IMR-90 (cell line): ENCODE measurements around the gene TLR3. TPM values are rescaled to one million over a fixed set of nuclear protein-coding genes. Genes with fewer than 3 reads are reported as not detected.

Experiments
- ATAC-seq: fragments of 200-7000 bp; cut with Tn5 transposase; 2 replicates; pipeline ENCODE4 v1.9.1; 2020; ENCODE audit warnings: low read depth, mild to moderate bottlenecking, moderate library complexity
- BruUV-seq: library from RNA; stranded (reverse); fragments of 400-500 nt; replicated peaks from 2 replicates; lab custom pipeline; 2021; lab: Mats Ljungman, UMichigan
- CTCF ChIA-PET: fragments of 300-600 bp; formaldehyde crosslinking; extraction: SDS; loops from one replicate; lab custom pipeline; 2021; ENCODE audit warnings: antibody characterized with exemption; lab: Yijun Ruan, JAX
- POLR2A ChIA-PET: fragments of 300-600 bp; sonication (Branson Sonifier 250); formaldehyde crosslinking; loops from one replicate; lab custom pipeline; 2022; ENCODE audit warnings: antibody characterized with exemption; ENCODE audit not compliant: unreplicated experiment; lab: Charles Lee
- DNase-seq: peaks from one replicate; pipeline ENCODE4 v3.0.0; 2013
- H2AFZ ChIP-seq: replicated peaks from 2 replicates; pipeline ENCODE3; 2013; ENCODE audit warnings: low read length, mild to moderate bottlenecking; ENCODE audit not compliant: poor library complexity
- H2AK5ac ChIP-seq: 2 replicates; pipeline ENCODE4 v1.6.1; 2013; ENCODE audit warnings: low read depth, low read length, inconsistent platforms
- H2AK9ac ChIP-seq: replicated peaks from 2 replicates; pipeline ENCODE3; 2013; ENCODE audit warnings: mild to moderate bottlenecking, low read depth, low read length, moderate library complexity; ENCODE audit not compliant: poor library complexity
- H2BK120ac ChIP-seq: 2 replicates; pipeline ENCODE4 v1.6.1; 2013; ENCODE audit warnings: low read depth, low read length, inconsistent platforms
- H2BK15ac ChIP-seq: 3 replicates; pipeline ENCODE4 v1.6.1; 2013; ENCODE audit warnings: low read depth, low read length, inconsistent platforms
- H2BK20ac ChIP-seq: 2 replicates; pipeline ENCODE4 v1.6.1; 2013; ENCODE audit warnings: low read depth, mild to moderate bottlenecking, inconsistent platforms, low read length, moderate library complexity
- H2BK5ac ChIP-seq: 2 replicates; pipeline ENCODE4 v1.6.1; 2013; ENCODE audit warnings: mild to moderate bottlenecking, low read depth, low read length, inconsistent platforms; ENCODE audit not compliant: poor library complexity, severe bottlenecking
- H3K14ac ChIP-seq: replicated peaks from 2 replicates; pipeline ENCODE4 v1.6.1; 2013; ENCODE audit warnings: low read depth, low read length, inconsistent platforms
- H3K18ac ChIP-seq: 2 replicates; pipeline ENCODE4 v1.6.1; 2013; ENCODE audit warnings: low read depth, low read length, control low read depth
- H3K23ac ChIP-seq: 2 replicates; pipeline ENCODE4 v1.6.1; 2013; ENCODE audit warnings: low read depth, low read length, inconsistent platforms
- H3K27ac ChIP-seq: 2 replicates; pipeline ENCODE4 v1.5.1; 2013; ENCODE audit warnings: mild to moderate bottlenecking, control low read depth, low read length; ENCODE audit not compliant: insufficient read depth
- H3K27me3 ChIP-seq: 2 replicates; pipeline ENCODE4 v1.6.1; 2013; ENCODE audit warnings: low read length; ENCODE audit not compliant: control insufficient read depth, insufficient read depth
- H3K36me3 ChIP-seq: 2 replicates; pipeline ENCODE4 v1.6.1; 2013; ENCODE audit warnings: low read length, mixed read lengths; ENCODE audit not compliant: control insufficient read depth, insufficient read depth
- H3K4ac ChIP-seq: 2 replicates; pipeline ENCODE4 v1.6.1; 2013; ENCODE audit warnings: low read depth, low read length, inconsistent platforms
- H3K4me1 ChIP-seq: 2 replicates; pipeline ENCODE4 v1.6.1; 2013; ENCODE audit warnings: low read length, mixed read lengths; ENCODE audit not compliant: control insufficient read depth, insufficient read depth
- H3K4me2 ChIP-seq: 2 replicates; pipeline ENCODE4 v1.6.1; 2013; ENCODE audit warnings: low read depth, mild to moderate bottlenecking, control low read depth, low read length, moderate library complexity
- H3K4me3 ChIP-seq: 2 replicates; pipeline ENCODE4 v1.5.1; 2013; ENCODE audit warnings: low read depth, mild to moderate bottlenecking, control low read depth, low read length, moderate library complexity; ENCODE audit not compliant: insufficient read depth
- H3K56ac ChIP-seq: 2 replicates; pipeline ENCODE4 v1.6.1; 2013; ENCODE audit warnings: low read length, inconsistent platforms; ENCODE audit not compliant: insufficient read depth; ENCODE audit errors: extremely low read depth
- H3K79me1 ChIP-seq, 2 experiments: 2 replicates each; pipeline ENCODE4 v1.6.1; 2013; ENCODE audit warnings: low read length in 2 of 2, inconsistent platforms in 1 of 2, low read depth in 1 of 2
- H3K9ac ChIP-seq: 2 replicates; pipeline ENCODE4 v1.6.1; 2013; ENCODE audit warnings: low read depth, low read length, control low read depth
- H3K9me1 ChIP-seq: 2 replicates; pipeline ENCODE4 v1.6.1; 2013; ENCODE audit warnings: low read length, inconsistent platforms; ENCODE audit not compliant: insufficient read depth
- H3K9me3 ChIP-seq: 2 replicates; pipeline ENCODE4 v1.6.1; 2013; ENCODE audit warnings: low read length; ENCODE audit not compliant: control insufficient read depth, insufficient read depth
- H4K20me1 ChIP-seq: 2 replicates; pipeline ENCODE4 v1.6.1; 2013; ENCODE audit warnings: low read length, inconsistent platforms; ENCODE audit not compliant: insufficient read depth
- H4K5ac ChIP-seq: 2 replicates; pipeline ENCODE4 v1.6.1; 2013; ENCODE audit warnings: mild to moderate bottlenecking, low read depth, low read length, control low read depth
- H4K8ac ChIP-seq, 2 experiments: 2 replicates each; pipeline ENCODE4 v1.6.1; 2013; ENCODE audit warnings: low read depth in 2 of 2, low read length in 2 of 2, control low read depth in 1 of 2, inconsistent platforms in 1 of 2
- H4K91ac ChIP-seq: 2 replicates; pipeline ENCODE4 v1.6.1; 2013; ENCODE audit warnings: low read depth, low read length, inconsistent platforms; ENCODE audit not compliant: insufficient read depth
- BHLHE40 ChIP-seq: fragments of 150-350 bp; IDR thresholded peaks from 2 replicates; pipeline ENCODE4 v1.6.1; 2016; ENCODE audit warnings: mild to moderate bottlenecking, low read depth, low read length
- FOS ChIP-seq: fragments of 150-350 bp; IDR thresholded peaks from 2 replicates; pipeline ENCODE4 v1.6.1; 2016; ENCODE audit warnings: low read depth, low read length
- MAFK ChIP-seq: IDR thresholded peaks from 2 replicates; pipeline ENCODE4 v1.6.1; 2012; ENCODE audit warnings: low read depth, low read length, improper control_type of control experiment
- MAZ ChIP-seq: IDR thresholded peaks from 2 replicates; pipeline ENCODE4 v1.6.1; 2012; ENCODE audit warnings: low read depth, mild to moderate bottlenecking, low read length, improper control_type of control experiment, moderate library complexity, borderline replicate concordance
- NFE2L2 ChIP-seq: fragments of 150-350 bp; IDR thresholded peaks from 2 replicates; pipeline ENCODE4 v1.6.1; 2016; ENCODE audit warnings: low read depth, mild to moderate bottlenecking, low read length
- RAD21 ChIP-seq: IDR thresholded peaks from 2 replicates; pipeline ENCODE4 v1.6.1; 2012; ENCODE audit warnings: low read length, improper control_type of control experiment
- RFX5 ChIP-seq: IDR thresholded peaks from 2 replicates; pipeline ENCODE4 v1.8.0; 2012; ENCODE audit warnings: low read depth, mild to moderate bottlenecking, low read length, moderate library complexity
- WGBS, 2 experiments: methylation state at CpG; one replicate each; pipeline versions ENCODE4 v1.1.5 to v1.1.7; 2013; ENCODE audit warnings: missing lambda C conversion rate in 2 of 2; ENCODE audit not compliant: insufficient read length in 1 of 2; ENCODE audit errors: extremely low coverage in 2 of 2; 5-methylcytosine and 5-hydroxymethylcytosine counted together
- dilution Hi-C: fragments of 300-500 bp; cut with HindIII; formaldehyde crosslinking; loops from one replicate; pipeline ENCODE4 v1.14.3; 2018; ENCODE audit warnings: low sequenced_read_pairs; ENCODE audit not compliant: unreplicated experiment
- in situ Hi-C: fragments of 300-500 bp; cut with MboI; formaldehyde crosslinking; loops from 3 replicates; pipeline ENCODE4 v1.14.3; 2019; ENCODE audit warnings: low sequenced_read_pairs, inconsistent platforms, mixed read lengths
- intact Hi-C: fragments of 100-400 bp; cut with micrococcal nuclease; formaldehyde crosslinking; loops from 2 replicates; pipeline ENCODE4 v1.10.0; 2022
- polyA plus RNA-seq, 3 experiments: library from polyadenylated mRNA; depleted of rRNA; stranded (reverse); fragments of >200 nt; gene quantifications; 2 replicates each; pipeline ENCODE4 v1.2.3, GENCODE V29; 2012; ENCODE audit warnings: low replicate concordance in 1 of 3
- total RNA-seq: library from RNA; depleted of rRNA; stranded (reverse); fragments of >200 nt; gene quantifications from 2 replicates; pipeline ENCODE4 v1.2.3, GENCODE V29; 2012

The TLR3 gene
- total and polyA plus RNA-seq, 2 of the 4 experiments (the other 2 are of a cell fraction) = 0.12 to 0.36 TPM

- no peak overlapping the region for H2BK15ac ChIP-seq
- no peaks in the 10 kb centered on the region for H4K20me1 ChIP-seq
- H2BK20ac ChIP-seq = no peak overlapping the region
- no TSS peak for BruUV-seq
- H4K8ac ChIP-seq = no peak overlapping the region
- H4K5ac ChIP-seq = no peak overlapping the region
- ATAC-seq = no peak
- H4K91ac ChIP-seq = no peak overlapping the region
- whole genome bisulfite sequencing, 2 experiments = 97% methylated on average over 6 of the region's 12 CpGs; no CpG with 5 or more reads in 1 of the 2 experiments
- peaks cover 24% of the 10 kb centered on the region for H3K27me3 ChIP-seq
- H2AK9ac ChIP-seq = no peak overlapping the region
- ChIA-PET POLR2A (no interaction called here), CTCF (no interaction called here)
- intact Hi-C loops = no loop called here
- H3K14ac ChIP-seq = no peak overlapping the region
- no peak overlapping the region for H2BK5ac ChIP-seq
- no peak overlapping the region for H2AK5ac ChIP-seq
- H2BK120ac ChIP-seq = no peak overlapping the region
- no peak overlapping the region for H3K4ac ChIP-seq
- no peaks in the 10 kb centered on the region for H3K4me1 ChIP-seq
- no peak overlapping the region for H3K9ac ChIP-seq
- no peak overlapping the region for H2AFZ ChIP-seq
- no peaks in the 10 kb centered on the region for H3K9me3 ChIP-seq
- no peak overlapping the region for H3K4me3 ChIP-seq
- no peak overlapping the region for H3K18ac ChIP-seq
- H3K27ac ChIP-seq = no peak overlapping the region
- no peak overlapping the region for H3K56ac ChIP-seq
- dilution Hi-C loops = no loop called here
- H3K9me1 ChIP-seq = no peaks in the 10 kb centered on the region
- no peak overlapping the region for H3K4me2 ChIP-seq
- H3K23ac ChIP-seq = no peak overlapping the region
- H3K36me3 ChIP-seq = no peaks in the 10 kb centered on the region
- DNase-seq = no peak
- H3K79me1 ChIP-seq = no peaks in the 10 kb centered on the region
- TF ChIP-seq MAFK = no peak
- no peak for TF ChIP-seq NFE2L2
- TF ChIP-seq MAZ = no peak
- no peak for TF ChIP-seq BHLHE40
- TF ChIP-seq RFX5 = no peak
- no peak for TF ChIP-seq FOS
- no peak for TF ChIP-seq RAD21
- in situ Hi-C loops = no loop called here
Measured at GRCh38 chr4:186102931-186103330, 34.0 kb downstream of the TLR3 start.
